ENCODE data around the gene CDC42EP3.

Gene CDC42EP3

GRCh38 chr2:37656512-37657423, 14.7 kb downstream of the CDC42EP3 start:
- DNase-seq (ENCODE audit: low spot score): no peak

- peak; percentile 74 for DNase-seq (ENCODE audit: low spot score)
Observed at GRCh38 chr2:37654932-37655841, 16.3 kb downstream of the CDC42EP3 start.

DNA sequence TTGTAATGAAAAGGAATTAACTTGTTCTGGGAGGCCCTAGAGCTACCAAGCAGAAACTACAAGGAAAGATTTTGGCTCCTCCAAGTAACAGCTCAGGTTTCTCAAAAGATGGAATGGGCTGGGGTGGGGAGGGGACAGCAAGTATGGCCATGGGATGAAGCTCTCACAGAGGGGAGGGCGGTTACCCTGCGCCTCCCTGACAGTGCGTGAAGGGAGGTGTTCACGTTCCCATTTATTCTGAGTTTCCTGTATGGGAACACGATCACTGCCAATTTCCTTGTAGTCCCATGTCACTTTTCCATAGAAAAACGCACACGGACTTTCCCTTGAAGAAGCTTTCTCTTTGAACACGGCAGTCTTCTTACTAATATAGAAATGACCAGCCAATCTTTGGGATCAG, 17.0 kb downstream of the CDC42EP3 start:
- DNase-seq (ENCODE audit: low spot score): no peak

GRCh38 chr2:37653805-37654378, 17.6 kb downstream of the CDC42EP3 start:
- DNase-seq (ENCODE audit: low spot score): peak; percentile 67

GRCh38 chr2:37653093-37653492, 18.3 kb downstream of the CDC42EP3 start:
- DNase-seq (ENCODE audit: low spot score): peak; percentile 51

GRCh38 chr2:37652199-37652640, 19.2 kb downstream of the CDC42EP3 start:
- DNase-seq (ENCODE audit: low spot score): peak; percentile 53

DNA sequence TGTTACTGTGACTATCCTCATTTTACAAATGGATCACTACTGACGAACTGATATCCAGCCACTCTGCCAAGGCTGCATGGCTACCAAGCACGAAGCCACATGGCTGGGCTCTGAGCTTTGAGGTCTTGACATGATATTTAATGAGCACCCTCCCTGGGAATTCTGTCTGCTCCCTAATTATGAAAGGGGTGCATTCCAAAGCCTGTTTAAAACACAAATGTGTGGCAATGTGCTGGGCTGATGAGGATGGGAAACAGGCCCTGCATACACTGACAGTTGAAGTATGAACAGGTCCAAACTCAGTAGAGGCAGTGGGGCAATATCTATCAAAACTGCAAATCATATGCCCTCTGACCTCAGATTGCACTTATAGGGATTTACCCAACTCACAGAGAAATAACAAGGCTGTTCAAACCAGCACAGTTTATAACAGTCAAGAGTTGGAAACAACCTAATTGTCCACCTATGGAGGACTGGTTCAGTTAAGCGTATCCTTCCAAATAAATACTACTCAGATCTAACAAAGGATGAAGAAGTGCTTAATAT, 20.8 kb downstream of the CDC42EP3 start:
- no peak for DNase-seq (ENCODE audit: low spot score)

DNA sequence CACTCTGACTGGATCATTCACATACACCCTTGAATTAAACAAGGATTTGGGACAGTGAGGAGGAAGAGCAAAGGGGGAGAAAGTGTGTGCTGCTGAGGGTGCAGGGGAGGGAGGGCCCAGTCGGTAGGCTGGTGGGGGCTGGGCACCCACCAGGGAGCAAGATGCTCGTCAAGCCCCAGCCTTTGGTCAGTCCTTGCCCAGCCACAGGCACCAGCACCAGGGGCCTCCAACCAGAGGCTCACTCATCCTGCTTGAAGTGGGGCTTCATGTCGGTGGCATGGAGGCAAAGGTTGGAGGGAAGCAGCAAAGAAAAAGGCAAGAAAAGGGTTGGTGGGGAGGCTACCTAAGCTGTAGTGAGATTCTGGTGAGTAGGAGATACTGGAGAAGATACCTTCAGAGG, 21.9 kb downstream of the CDC42EP3 start:
- DNase-seq (ENCODE audit: low spot score): no peak

- no peak for DNase-seq (ENCODE audit: low spot score)
Observed at GRCh38 chr2:37648331-37649011, 23.0 kb downstream of the CDC42EP3 start.

DNA sequence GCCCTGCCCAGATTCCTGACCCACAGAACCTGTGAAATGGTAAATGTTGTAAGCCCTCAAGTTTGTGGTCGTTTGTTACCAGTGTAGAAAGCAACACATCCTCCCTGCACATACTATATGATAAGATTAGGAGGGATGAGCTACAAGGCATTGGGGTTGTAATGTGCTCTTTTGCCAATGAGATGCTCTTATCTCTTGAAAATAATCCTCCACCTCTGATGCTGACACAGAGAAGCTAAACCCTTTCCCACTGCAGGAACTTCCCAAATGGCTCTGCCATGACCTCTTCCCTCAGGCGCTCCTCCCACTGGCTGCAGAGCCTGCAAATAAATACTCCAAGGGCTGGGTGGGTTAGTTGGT, 23.5 kb downstream of the CDC42EP3 start:
- no peak for DNase-seq (ENCODE audit: low spot score)

- DNase-seq (ENCODE audit: low spot score): no peak
Observed at GRCh38 chr2:37645836-37646235, 25.6 kb downstream of the CDC42EP3 start.

- no peak for DNase-seq (ENCODE audit: low spot score)
Observed at GRCh38 chr2:37645362-37645761, 26.1 kb downstream of the CDC42EP3 start.

DNA sequence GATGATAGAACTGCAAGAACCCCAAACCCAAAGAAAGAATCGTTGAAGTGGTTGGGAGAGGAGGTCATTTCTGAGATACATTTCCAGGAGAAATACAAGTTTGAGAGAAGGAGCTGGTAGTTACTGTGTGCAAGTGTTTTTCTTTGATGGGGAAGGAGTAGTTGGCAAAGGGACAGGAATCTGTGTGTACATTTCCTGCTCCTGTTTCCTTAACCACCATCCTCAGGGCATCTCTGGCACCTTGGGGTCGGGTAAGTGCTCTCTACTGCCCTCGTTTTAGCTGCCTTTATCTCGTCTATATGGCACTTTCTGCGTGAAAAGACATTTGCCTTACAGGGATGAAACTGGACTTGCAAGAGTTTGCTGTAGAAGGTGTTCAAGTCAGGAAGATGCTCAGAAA, 27.3 kb downstream of the CDC42EP3 start:
- no peak for DNase-seq (ENCODE audit: low spot score)

DNA sequence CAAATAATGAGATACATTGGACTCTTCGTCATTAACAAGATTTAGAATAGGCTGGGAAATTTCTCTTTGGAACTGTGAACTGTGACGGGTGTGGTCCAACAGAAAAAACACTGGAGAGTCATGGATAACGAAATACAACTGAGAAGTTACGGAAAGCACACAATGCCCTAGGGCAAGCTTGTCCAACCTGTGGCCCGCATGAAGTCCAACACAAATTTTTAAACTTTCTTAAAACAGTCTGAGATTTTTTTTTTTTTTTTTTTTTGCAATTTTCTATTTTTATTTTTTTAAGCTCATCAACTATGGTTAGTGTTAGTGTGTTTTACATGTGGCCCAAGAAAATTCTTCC, 27.7 kb downstream of the CDC42EP3 start:
- DNase-seq (ENCODE audit: low spot score): no peak

GRCh38 chr2:37642907-37643729, 28.3 kb downstream of the CDC42EP3 start:
- DNase-seq (ENCODE audit: low spot score): no peak

DNA sequence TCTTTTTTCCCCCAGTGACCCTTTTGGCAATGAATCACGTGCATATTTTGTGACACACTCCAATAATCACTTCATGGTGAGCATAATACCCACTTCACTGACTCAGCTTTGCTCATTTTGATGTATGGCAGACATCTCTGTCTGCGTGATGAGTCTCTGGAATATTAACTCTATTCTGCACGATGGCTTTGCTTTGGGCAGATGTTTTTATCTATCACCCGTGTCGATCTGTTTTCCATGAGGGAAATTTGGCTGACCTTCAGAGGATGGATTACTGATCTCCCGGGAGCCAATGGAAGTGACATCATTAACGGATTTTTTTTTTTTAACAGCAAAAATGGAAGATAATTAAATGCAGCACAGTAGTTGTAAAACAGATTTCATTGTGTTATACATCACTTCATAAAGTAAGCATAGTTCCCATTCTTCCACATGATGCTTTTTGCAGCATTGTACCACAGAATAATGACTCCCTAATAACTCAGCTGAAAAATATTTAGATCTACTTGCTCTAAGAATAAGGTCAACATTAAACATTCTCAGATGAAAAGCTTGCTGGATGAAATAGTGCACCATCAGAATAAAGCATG, 29.8 kb downstream of the CDC42EP3 start:
- DNase-seq (ENCODE audit: low spot score): no peak

DNA sequence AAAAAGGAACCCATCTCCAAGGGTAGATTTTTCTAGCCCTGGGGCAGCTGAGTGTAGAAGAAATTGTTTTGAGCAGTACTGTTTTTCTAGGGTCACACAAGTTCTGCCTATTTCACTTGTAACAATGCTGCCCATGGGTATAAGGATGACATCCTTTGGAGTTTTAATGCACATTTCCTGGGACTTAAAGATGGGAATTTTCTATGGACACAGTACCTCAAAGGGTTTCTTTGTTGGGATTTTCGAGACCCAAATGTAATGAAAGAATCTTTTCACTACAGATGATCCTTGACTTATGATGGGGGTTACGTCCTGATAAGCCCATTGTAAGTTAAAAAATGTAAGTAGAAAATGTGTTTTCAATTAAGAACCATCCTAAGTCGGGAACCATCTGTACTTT, 31.8 kb downstream of the CDC42EP3 start:
- DNase-seq (ENCODE audit: low spot score): no peak

DNA sequence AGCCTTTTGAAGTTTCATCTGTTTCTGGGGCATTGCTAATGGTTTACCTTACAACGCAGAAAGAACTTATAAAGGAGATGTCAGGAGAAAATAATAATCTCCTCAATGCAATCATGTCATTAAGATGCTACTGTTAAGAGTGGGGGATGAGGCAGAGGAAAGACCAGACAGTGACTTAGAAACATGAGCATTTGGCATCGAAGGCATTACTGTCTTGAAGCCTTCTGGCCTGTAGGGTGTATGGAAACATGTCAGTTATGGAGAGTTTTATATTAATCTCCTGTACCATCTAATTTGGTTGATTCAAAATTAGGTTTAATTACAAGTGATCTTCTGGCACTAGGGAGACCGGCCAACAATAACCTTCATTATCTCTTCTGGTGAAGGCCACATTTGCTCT, 32.5 kb downstream of the CDC42EP3 start:
- DNase-seq (ENCODE audit: low spot score): no peak

GRCh38 chr2:37637985-37638384, 33.5 kb downstream of the CDC42EP3 start:
- no peak for DNase-seq (ENCODE audit: low spot score)

DNA sequence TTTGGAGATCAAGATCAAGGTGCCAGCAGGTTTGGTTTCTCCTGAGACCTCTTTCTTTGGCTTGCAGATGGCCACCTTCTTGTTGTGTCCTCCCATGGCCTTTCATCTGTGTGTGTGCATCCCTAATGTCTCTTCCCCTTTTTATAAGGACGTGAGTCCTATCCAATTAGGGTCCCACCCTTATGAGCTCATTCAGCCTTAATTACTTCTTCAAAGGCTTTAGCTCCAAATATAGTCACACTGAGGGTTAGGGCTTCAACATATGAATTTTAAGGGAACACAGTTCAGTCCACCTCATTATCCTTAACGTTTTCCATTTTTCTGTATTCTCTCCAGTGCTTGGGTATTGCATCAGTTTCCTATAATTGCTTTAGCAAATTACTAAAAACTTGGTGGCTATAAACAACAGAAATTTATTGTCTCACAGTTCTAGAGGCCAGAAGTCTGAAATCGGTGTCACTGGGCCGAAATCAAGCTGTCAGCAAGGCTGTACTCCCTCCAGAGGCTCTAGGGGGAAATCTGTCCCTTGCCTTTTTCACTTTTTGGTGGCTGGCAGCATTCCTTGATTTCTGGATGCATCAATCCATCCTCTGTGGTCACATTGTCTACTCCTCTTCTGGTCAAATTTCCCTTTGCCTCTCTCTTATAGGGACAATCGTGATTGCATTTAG, 34.1 kb downstream of the CDC42EP3 start:
- DNase-seq (ENCODE audit: low spot score): no peak

Data from germinal center (tissue), 1 donor.